ENCODE data around the gene YWHAB. TPM values are rescaled to one million over a fixed set of nuclear protein-coding genes. Genes with fewer than 3 reads are reported as not detected.

Gene YWHAB
- total RNA-seq, 4 donors from 2014 or later, result 114 to 153 (median 143) TPM

- TF ChIP-seq CTCF (IDR thresholded peaks at IDR 0.05), result no peak
- ATAC-seq (ENCODE audit: low FRiP score), result no peak
- no peak for DNase-seq (ENCODE audit: low spot score)
Measured at GRCh38 chr20:44938637-44939036, 53.1 kb downstream of the YWHAB start.

- no peak for DNase-seq (ENCODE audit: low spot score)
- ATAC-seq (ENCODE audit: low FRiP score), result no peak
- TF ChIP-seq CTCF (IDR thresholded peaks at IDR 0.05), result no peak
Measured at GRCh38 chr20:44941120-44941691, 55.7 kb downstream of the YWHAB start.

GRCh38 chr20:44942264-44942973 is 56.9 kb downstream of the YWHAB start:
- ATAC-seq (ENCODE audit: low FRiP score) (no peak), DNase-seq (ENCODE audit: low spot score) (no peak)
- TF ChIP-seq CTCF (IDR thresholded peaks at IDR 0.05), result no peak

- DNase-seq (ENCODE audit: low spot score), result no peak
- TF ChIP-seq CTCF (IDR thresholded peaks at IDR 0.05), result no peak
- no peak for ATAC-seq (ENCODE audit: low FRiP score)
Measured at GRCh38 chr20:44943828-44944227, 58.3 kb downstream of the YWHAB start.

GRCh38 chr20:44945261-44945660 is 59.8 kb downstream of the YWHAB start:
- DNase-seq (ENCODE audit: low spot score) (no peak), ATAC-seq (ENCODE audit: low FRiP score) (no peak)
- no peak for TF ChIP-seq CTCF (IDR thresholded peaks at IDR 0.05)

GRCh38 chr20:44946271-44946852 is 60.9 kb downstream of the YWHAB start:
- no peak for ATAC-seq (ENCODE audit: low FRiP score)
- DNase-seq (ENCODE audit: low spot score), result no peak
- no peak for TF ChIP-seq CTCF (IDR thresholded peaks at IDR 0.05)

GRCh38 chr20:44948107-44948506 is 62.6 kb downstream of the YWHAB start:
- DNase-seq (ENCODE audit: low spot score) (no peak), ATAC-seq (ENCODE audit: low FRiP score) (no peak)
- no peak for TF ChIP-seq CTCF (IDR thresholded peaks at IDR 0.05)
